DMS79 treated with DMSO at 0.1 percent for 48 hours (cell line): ENCODE measurements around the gene ZG16.

Experiments
- DNase-seq: peaks from one replicate; lab custom pipeline; 2025; lab: John Stamatoyannopoulos, UW

Gene ZG16

DNA sequence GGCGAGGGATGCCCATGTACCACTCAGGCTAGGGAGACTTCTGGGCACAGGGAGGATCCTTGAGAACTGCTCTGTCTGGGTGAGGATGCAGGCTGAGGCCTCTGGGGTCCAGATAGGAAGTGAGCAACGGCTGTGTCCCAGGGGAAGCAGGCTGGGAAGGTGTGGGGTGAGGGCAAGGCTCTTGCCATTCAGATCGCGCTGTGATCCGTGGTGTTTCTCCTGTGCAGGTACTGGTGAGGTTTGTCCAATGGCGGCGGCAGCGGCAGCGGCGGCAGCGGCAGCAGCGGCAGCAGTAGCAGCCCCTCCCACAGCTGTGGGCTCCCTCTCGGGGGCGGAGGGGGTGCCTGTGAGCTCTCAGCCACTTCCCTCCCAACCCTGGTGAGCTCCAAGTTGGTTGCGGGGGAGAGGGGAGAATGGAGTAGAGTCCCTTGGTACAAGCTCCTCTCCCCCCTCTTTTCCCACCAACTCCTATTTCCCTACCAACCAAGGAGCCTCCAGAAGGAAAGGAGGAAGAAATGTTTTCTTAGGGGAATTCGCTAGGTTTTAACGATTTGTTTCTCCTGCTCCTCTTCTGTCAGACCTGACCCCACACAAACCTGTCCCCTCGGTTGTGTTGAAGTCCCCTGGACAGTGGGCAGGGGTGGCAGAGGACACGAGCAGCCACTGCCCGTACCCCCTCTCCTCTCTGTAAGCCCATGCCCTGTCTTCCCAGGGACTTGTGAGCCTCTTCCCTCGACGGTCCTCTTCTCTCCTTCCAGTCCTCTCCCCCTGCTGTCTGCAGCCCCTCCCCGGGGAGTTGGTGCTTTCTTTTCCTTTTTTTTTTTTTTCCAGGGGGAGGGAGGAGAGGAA lies 32.0 kb downstream of the ZG16 start:
- no peak for DNase-seq

DNA sequence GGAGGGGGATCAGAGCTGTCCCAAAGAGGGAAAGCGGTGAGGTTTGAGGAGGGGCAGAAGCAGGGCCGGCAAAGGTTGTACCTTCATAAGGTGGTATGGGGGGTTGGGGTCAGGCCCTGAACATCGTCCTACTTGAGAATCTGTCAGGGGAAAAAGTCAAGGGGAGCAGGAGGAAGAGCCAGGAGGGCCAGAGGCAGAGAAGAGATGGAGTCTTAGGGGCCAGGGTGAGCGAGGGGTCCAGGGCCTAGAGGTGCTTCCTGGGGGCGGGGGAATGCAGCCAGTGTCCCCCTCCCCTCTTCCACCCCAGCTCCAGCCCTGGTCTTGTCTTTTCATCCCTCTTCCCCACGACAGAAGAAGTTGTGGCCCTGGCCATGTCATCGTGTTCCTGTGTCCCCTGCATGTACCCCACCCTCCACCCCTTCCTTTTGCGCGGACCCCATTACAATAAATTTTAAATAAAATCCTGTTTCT lies 32.7 kb downstream of the ZG16 start:
- no peak for DNase-seq

DNA sequence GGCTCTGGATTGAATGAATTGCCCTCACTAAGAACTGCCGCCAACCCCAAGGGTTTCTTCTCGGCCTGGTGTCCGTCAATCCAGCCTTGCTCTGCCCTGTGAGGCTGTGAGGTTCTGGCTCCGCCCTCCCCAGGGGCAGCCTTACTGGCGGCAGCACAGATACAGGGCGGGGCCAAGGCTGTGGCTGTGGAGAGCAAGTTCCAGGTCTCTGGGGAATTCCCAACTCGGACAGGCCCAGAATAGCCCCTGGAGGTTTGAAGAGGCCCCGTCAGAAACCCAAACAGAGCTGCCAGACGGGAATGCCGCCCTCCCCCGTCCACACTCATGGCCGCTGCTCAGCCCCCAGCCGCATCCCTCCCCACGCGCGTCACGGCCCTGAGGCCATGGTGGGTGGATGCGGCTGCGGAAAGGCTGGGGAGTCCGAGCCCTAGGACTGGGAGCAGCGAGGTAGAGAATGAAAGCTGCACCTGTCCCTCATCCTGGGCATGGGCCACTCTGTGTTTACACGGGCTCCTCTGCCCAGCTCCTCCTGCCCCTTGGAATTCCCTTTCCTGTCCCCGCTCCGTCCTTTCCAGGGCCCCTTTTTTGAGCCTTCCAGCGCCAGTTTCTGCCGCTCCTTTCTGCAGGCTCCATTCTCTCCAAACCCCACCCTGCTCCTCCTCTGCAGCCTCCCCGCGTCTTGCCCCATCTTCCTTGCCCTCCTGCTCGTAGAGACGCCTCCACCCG lies 33.3 kb downstream of the ZG16 start:
- DNase-seq: peak; percentile 88

DNA sequence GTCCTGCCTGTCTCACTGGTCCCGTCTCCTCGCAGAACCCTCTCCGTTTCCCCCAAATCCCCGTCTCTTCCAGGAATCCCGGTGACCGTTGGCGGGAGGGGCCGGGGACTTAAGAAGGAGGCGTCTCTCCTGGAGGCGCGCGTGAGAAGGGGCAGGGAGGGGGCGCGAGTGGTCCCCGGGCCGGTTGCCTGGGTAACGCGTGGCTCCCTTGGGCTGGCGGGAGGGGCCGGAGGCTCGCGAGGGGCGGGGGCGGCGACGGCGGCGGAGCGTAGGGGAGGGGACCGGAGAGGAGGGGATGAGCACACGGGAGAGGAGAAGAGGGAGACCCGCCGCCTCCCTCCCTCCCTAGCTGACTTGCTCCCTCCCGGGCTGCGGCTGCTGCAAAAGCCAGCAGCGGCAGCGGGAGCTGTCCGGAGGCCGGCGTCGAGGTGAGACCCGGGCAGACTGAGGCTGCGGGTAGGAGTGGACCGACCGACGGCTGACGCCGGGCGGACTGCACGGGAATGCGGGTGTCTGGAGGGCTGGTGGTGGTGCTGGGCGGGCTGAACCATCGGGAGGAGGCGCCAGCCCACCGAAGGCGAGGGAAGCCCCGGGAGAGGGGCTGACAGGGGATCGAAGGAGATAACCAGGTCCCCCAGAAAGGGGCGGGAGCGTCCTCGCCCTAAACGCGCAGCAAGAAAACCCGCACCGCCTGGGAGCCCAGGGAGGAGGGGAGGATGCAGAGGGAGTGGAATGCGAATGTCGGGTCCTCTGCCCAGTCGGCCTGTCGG lies 34.0 kb downstream of the ZG16 start, which contains the start of gene PRRT2:
Gene PRRT2, plus strand, starts transcription at position 298 of the 770 bp plus-strand sequence. CDS start 862 bp downstream, outside the sequence.
- peak; percentile 66 for DNase-seq

DNA sequence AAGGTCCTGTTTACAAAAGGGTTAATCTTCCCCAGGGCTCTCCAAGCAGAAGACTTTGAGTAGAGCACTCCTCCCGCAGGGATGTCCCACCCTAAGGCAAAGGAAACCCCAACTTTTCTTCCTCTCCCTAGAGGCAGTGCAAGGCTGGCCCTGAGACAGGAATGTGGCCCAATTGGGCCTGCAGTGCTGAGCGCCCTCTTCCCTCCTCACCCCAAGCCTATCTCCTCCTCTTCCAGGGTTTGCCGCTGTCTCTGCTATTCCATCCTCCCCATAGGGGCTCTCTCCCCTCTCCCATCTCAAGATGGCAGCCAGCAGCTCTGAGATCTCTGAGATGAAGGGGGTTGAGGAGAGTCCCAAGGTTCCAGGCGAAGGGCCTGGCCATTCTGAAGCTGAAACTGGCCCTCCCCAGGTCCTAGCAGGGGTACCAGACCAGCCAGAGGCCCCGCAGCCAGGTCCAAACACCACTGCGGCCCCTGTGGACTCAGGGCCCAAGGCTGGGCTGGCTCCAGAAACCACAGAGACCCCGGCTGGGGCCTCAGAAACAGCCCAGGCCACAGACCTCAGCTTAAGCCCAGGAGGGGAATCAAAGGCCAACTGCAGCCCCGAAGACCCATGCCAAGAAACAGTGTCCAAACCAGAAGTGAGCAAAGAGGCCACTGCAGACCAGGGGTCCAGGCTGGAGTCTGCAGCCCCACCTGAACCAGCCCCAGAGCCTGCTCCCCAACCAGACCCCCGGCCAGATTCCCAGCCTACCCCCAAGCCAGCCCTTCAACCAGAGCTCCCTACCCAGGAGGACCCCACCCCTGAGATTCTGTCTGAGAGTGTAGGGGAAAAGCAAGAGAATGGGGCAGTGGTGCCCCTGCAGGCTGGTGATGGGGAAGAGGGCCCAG lies 34.9 kb downstream of the ZG16 start:
- no peak for DNase-seq

DNA sequence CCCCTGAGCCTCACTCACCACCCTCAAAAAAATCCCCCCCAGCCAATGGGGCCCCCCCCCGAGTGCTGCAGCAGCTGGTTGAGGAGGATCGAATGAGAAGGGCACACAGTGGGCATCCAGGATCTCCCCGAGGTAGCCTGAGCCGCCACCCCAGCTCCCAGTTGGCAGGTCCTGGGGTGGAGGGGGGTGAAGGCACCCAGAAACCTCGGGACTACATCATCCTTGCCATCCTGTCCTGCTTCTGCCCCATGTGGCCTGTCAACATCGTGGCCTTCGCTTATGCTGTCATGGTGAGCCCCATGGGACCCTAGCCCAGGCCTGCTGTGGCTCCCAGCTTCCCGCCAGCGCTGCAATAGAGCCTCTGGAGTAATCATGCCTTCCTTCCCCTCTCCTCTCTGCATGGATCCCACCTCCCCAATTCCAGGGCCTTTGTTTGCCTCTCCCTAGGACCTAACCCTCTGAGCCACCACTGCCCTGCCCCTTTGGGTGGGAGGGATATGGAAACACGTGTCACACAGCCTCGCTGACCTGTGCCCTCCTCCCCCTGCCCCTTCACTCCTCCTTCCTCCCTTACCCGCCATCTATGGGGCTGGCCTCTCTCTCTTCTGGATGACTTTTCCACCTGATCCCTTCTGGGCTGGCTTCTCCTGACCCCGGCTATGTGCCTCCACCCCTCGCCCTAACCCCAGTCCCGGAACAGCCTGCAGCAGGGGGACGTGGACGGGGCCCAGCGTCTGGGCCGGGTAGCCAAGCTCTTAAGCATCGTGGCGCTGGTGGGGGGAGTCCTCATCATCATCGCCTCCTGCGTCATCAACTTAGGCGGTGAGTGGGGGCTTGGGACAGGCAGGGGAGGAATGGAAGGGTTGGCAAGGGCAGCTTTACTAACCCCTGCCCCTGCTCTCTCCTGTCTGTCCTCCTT lies 35.8 kb downstream of the ZG16 start:
- DNase-seq: no peak

DNA sequence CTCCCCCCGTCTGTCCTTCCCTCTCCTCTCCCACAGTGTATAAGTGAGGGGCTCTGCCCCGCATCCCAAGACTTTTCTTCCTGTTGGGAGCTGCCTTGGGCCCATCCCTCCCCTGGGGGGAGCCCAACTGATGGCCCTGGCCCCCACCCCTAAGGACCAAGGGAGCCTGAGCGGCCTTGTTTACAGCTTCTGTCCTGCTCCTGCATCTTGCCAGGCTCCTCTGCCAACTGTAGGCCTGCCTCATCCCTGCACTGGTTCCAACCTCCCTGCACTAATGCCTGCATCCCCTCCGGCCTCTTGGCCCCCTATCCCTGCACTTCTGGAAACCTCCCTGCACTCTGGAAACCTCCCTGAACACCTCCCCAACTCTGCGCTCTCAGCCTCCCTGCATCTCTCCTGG lies 36.5 kb downstream of the ZG16 start:
- DNase-seq: no peak

DNA sequence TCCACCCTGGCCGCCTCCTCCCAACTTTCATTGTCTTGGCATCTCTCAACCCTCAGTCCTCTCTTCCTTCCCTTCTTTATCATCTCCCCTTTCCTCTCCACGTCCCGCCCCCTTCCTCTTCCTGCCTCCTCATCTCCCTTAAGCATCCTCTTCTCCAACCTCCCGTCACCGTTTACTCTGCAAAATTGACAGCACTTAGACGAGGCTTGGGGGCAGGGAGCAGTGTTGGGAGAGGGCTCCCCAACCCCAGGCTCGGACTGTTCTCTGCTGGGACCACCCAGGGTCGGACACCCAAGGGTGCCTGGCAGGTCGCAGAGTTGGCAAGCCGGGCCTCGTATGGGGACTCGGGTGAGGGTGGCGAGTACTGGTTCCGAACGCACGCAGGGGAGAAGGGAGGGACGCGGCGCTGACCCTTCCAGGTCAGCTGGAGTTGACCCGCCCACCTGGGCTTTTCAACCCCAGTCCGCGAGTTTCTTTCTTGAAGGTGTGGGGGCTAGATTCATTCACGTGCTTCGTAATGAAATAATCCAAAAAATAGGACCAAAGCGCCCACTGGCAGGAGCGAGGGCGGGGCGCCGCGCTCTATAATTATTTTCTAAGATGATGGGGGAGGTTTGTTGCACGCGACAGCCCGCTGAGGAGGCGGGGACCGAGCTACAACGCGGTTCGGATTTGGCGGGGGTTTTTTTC lies 37.1 kb downstream of the ZG16 start:
- peak; percentile 71 for DNase-seq

DNA sequence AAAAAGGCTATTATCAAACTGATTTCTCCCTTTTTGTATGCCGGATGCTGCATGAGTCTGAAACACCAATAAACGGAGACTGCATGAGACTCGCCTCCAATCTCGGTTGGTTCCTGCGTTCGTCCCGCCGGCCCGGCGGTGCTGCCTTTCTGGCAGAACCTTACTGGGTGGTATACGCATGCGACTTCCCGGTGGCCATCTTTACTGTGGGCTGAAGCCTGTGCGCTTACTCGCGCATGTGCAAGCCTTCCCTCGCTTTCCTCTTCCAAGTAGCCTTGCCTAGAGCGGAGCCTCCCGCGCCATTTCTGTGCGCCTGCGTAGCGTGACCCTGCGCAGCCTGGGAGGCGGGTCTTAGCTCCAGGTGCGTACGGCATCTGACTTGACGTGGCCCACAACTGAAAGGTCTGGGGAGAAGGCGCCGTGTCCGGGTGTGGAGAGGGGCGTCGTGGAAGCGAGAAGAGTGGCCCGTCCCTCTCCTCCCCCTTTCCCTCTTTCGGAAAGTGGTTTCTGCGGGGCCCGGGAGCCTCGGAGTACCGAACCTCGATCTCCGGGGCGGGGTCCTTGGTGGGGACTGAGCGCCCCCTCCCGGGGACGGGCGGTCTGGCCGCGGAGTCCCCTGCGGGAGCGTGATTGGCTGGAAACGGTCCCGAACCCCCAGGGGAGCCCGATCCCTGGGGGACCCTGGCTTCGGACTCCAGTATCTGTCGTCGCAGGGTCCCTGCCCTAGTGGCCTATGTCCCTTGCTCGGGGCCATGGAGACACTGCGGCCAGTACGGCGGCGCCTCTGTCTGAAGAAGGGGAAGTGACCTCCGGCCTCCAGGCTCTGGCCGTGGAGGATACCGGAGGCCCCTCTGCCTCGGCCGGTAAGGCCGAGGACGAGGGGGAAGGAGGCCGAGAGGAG lies 38.0 kb downstream of the ZG16 start, which contains the start of gene PAGR1:
Gene PAGR1, plus strand, starts transcription at position 360 of the 901 bp plus-strand sequence. Its CDS starts 374 bp downstream, at position 734.
- peak; percentile 98 for DNase-seq

DNA sequence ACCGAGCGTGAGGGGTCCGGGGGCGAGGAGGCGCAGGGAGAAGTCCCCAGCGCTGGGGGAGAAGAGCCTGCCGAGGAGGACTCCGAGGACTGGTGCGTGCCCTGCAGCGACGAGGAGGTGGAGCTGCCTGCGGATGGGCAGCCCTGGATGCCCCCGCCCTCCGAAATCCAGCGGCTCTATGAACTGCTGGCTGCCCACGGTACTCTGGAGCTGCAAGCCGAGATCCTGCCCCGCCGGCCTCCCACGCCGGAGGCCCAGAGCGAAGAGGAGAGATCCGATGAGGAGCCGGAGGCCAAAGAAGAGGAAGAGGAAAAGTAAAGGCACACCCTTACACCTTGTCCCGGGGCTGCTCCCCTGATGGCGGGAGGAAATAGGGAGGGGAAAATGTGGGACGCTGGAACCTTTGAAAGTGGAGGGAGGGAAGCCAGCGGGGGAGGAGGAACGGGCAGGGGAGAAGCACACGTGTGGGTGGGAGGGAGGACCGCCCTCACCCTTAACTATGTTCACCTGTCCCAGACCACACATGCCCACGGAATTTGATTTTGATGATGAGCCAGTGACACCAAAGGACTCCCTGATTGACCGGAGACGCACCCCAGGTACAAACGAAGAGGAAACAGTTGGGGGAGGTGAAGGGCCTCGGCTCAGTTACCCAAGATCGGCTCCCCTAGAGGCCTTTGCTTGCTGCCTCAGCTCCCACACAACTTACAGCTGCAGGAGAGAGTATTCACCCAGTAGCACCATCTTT lies 38.8 kb downstream of the ZG16 start:
- DNase-seq: peak; percentile 56

DNA sequence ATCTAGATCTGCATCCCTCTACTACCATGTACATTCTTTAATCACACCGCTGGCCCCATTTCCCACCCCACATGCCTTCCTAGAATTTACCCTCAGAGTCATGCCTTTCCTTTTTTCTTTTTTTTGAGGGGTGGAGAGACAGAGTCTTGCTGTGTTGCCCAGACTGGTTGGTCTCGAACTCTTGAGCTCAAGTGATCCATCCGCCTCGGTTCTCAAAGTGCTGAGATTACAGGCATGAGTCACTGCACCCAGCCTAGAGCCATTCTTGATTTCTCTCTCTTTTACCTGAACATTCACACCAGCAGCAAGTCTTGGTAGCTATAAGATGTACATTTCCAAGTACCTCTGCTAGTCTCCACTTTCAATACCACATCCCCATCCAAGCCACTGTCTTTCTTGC lies 40.0 kb downstream of the ZG16 start:
- DNase-seq: no peak

DNA sequence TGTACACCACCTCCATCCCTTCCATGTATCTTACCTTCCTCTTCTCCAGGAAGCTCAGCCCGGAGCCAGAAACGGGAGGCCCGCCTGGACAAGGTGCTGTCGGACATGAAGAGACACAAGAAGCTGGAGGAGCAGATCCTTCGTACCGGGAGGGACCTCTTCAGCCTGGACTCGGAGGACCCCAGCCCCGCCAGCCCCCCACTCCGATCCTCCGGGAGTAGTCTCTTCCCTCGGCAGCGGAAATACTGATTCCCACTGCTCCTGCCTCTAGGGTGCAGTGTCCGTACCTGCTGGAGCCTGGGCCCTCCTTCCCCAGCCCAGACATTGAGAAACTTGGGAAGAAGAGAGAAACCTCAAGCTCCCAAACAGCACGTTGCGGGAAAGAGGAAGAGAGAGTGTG lies 41.5 kb downstream of the ZG16 start:
- no peak for DNase-seq

DNA sequence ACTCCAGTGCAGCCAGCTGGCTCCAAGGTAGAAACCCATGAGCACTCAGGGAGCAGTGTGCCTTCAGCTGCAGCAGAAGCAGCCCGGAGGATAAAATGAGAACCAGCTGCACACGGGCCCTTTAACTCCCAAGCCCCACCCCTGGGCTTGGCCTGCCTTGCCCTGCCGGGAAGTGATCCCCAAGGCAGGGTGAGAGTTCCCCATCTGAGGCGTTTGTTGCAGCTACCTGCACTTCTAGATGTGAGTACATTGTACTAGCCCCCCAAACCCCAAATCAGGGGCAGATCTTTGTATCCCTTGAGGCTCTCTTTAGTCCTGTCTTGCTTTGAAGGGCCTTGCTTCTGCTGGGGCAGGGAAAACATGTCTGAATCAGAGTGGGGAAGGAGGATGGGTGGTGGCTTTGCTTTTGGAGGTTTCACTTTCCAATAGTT lies 42.2 kb downstream of the ZG16 start, which contains the start of gene MVP:
Gene MVP, plus strand, starts transcription at position 192 of the 431 bp plus-strand sequence. CDS start 10,088 bp downstream, outside the sequence.
- peak; percentile 60 for DNase-seq

DNA sequence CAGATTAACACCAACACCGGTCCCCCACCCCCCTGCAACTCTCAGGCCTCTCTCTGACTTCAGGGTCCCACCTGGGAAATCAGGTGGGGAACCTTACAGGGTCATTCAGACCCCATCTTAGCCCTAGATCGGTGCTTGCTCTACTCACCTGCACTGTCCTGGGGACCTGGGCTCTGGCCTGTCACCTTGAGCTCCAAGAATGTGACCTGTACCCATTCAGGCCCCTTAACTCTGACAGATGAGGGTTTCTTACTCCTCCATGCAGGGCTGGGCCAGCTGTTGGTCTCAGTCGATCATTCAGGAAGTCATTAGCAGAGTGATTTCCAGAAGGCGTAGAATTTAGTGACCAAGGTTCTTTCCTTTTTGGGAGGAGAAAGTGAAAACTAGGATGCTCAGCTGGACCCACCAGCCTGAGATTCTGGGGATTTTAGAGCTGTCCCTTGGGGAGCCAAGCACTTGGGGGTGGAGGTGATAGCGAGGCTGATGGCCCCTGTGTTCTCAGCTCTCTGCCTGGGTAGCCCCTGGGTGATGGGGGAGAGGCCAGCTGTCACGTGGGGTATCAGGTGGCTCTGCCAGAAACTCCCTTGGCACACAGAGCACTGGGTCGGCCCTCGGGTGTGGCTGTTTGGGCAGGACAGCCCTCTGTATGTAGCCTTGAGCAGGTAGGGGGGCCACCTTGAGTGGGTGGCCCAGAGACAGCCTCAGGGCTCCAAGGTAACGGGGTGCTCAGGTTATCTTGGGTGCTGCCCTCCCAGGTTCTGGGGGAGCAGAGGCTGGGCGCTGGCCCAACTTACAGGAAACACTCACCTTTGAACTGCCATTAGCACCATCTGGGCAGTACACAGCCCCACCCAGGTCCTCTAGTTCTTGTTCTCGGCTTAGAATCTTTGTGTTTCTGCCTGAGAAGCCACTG lies 42.9 kb downstream of the ZG16 start:
- DNase-seq: peak; percentile 47

DNA sequence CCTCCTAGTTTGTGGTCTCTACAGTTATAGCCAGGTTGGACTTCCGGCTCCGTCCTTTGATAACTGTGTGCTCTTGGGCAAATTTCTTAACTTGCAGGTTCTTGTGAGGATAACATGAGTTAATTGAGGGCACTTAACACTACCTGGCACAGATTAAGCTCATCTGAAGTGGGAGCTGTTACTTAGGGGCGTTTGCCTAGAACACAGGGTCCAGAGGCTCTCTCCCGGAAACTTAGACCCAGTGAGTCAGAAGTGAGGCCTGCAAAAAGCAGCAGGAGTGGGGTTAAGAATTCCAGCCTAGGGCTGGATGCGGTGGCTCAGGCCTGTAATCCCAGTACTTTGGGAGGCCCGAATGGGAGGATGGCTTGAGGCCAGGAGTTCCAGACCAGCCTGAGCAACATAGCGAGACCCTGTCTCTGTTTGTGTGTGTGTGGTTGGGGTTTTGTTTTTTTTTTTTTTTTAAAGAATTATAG lies 43.6 kb downstream of the ZG16 start:
- peak; percentile 47 for DNase-seq

DNA sequence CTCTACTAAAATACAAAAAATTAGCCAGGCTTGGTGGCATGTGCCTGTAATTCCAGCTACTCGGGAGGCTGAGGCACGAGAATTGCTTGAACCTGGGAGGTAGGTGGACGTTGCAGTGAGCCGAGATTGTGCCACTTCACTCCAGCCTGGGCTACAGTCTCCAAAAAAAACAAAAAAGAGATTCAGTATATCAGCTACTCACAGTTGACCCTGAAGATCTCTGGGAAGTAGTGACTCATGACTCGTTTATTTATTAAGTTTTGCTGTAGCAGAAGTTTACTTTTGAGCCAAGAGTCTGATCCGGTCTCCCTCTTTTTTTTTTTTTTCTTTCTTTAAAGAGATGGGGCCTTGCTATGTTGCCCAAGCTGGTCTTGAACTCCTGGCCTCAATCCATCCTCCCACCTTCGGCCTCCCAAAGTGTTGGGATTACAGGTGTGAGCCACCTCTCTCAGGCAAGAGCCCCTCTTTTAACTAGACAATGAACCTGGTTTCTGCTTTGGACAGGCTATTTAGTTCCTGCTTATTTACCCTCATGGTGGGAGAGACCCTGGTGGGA lies 46.6 kb downstream of the ZG16 start:
- DNase-seq: no peak
